ENCODE results near the gene TFPI.

DNA sequence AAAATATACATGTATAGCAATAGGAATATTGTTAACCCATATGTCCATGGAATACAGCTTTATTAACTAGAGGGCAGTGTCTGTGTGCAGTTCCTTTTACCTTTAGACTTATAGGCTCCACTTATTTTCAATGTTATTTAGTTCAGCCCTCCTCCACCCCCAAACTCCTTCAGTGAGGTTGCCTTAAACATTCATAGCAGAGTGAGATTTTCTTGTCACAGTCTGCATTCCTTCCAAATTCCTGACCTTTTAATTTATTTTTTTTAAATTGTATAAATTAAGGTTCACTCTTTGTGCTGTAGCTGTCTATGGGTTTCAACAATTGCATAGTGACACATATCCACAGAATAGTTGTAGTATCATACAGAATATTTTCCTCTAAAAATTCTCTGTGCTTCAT is 30.9 kb downstream of the TFPI start:
- TF ChIP-seq CTCF (IDR thresholded peaks at IDR 0.05) = no peak; the same call in 1 of the 2 replicates
- no peak for TF ChIP-seq POLR2AphosphoS5 (IDR thresholded peaks at IDR 0.05; ENCODE audit: low read depth, low read length)
- TF ChIP-seq TCF7L2 (IDR thresholded peaks at IDR 0.05; ENCODE audit: low read depth, low read length) = no peak
- TF ChIP-seq, protein P1, sequence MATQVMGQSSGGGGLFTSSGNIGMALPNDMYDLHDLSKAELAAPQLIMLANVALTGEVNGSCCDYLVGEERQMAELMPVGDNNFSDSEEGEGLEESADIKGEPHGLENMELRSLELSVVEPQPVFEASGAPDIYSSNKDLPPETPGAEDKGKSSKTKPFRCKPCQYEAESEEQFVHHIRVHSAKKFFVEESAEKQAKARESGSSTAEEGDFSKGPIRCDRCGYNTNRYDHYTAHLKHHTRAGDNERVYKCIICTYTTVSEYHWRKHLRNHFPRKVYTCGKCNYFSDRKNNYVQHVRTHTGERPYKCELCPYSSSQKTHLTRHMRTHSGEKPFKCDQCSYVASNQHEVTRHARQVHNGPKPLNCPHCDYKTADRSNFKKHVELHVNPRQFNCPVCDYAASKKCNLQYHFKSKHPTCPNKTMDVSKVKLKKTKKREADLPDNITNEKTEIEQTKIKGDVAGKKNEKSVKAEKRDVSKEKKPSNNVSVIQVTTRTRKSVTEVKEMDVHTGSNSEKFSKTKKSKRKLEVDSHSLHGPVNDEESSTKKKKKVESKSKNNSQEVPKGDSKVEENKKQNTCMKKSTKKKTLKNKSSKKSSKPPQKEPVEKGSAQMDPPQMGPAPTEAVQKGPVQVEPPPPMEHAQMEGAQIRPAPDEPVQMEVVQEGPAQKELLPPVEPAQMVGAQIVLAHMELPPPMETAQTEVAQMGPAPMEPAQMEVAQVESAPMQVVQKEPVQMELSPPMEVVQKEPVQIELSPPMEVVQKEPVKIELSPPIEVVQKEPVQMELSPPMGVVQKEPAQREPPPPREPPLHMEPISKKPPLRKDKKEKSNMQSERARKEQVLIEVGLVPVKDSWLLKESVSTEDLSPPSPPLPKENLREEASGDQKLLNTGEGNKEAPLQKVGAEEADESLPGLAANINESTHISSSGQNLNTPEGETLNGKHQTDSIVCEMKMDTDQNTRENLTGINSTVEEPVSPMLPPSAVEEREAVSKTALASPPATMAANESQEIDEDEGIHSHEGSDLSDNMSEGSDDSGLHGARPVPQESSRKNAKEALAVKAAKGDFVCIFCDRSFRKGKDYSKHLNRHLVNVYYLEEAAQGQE (IDR thresholded peaks at IDR 0.05; ENCODE audit: insufficient read depth in 1 of 2, low read depth in 2 of 2, low read length in 1 of 2) = no peak
- no peak for TF ChIP-seq SIN3A (IDR thresholded peaks at IDR 0.05; ENCODE audit: borderline replicate concordance, insufficient read depth, low read depth, low read length)

All from Panc1 (cell line).